Stomach (tissue), 9 donors: ENCODE measurements around the gene ADAMTS6. TPM values are rescaled to one million over a fixed set of nuclear protein-coding genes. Genes with fewer than 3 reads are reported as not detected.
"Not testable (repeated sequence)": the region's sequence is repeated elsewhere in the genome, so short reads cannot be mapped to it uniquely, and the experiment has no call there.

ENCODE experiments used
- DNase-seq, 2 donors: peaks; one replicate each; pipeline versions ENCODE4 v3.0.0 to v3.0.0-alpha.2; 2013 to 2019
- H3K27ac ChIP-seq, 5 donors: fragments of 200-600 bp in 4 of 5; sonication (generic) in 4 of 5; one replicate each; pipeline ENCODE4 v1.5.1; 2013 to 2019; ENCODE audit warnings: mild to moderate bottlenecking in 1 of 5, moderate library complexity in 1 of 5
- H3K27me3 ChIP-seq, 3 donors: fragments of 200-600 bp; sonication (generic); one replicate each; pipeline ENCODE4 v1.5.1; 2017 to 2019; ENCODE audit warnings: mixed run types in 1 of 3
- H3K36me3 ChIP-seq, 4 donors: fragments of 200-600 bp; sonication (generic); 1 replicate in 3 of 4; 2 replicates in 1 of 4; pipeline ENCODE4 v1.5.1; 2016 to 2019
- H3K4me1 ChIP-seq, 4 donors: fragments of 200-600 bp; sonication (generic); one replicate each; pipeline ENCODE4 v1.5.1; 2016 to 2019
- H3K4me3 ChIP-seq, 4 donors: fragments of 200-600 bp; sonication (generic) in 3 of 4; one replicate each; pipeline ENCODE4 v1.5.1; 2016 to 2019; ENCODE audit warnings: mild to moderate bottlenecking in 1 of 4
- H3K9me3 ChIP-seq, 4 donors: fragments of 200-600 bp; sonication (generic); one replicate each; pipeline ENCODE4 v1.5.1; 2016 to 2019
- CTCF ChIP-seq, 7 experiments: fragments of 450-650 bp in 4 of 7; fragments of 200-600 bp in 3 of 7; sonication (generic) in 3 of 7; IDR thresholded peaks; one replicate each; pipeline ENCODE4 v1.5.1; 2016 to 2019; ENCODE audit warnings: antibody characterized with exemption in 7 of 7, control low read depth in 2 of 7, mild to moderate bottlenecking in 1 of 7
- EP300 ChIP-seq: sonication (generic); formaldehyde crosslinking; IDR thresholded peaks from one replicate; pipeline ENCODE4 v1.6.1; 2017; ENCODE audit warnings: antibody characterized with exemption
- POLR2A ChIP-seq, 4 donors: fragments of 450-650 bp; IDR thresholded peaks; one replicate each; pipeline ENCODE4 v1.6.1; 2016; ENCODE audit warnings: antibody characterized with exemption in 4 of 4, control low read depth in 2 of 4, mild to moderate bottlenecking in 1 of 4, moderate library complexity in 1 of 4
- POLR2AphosphoS5 ChIP-seq, 3 donors: sonication (generic); formaldehyde crosslinking; IDR thresholded peaks; one replicate each; pipeline ENCODE4 v1.6.1; 2016; ENCODE audit warnings: antibody characterized with exemption in 3 of 3
- WGBS, 5 donors: extraction: QIAGEN DNeasy Blood & Tissue Kit in 3 of 5; methylation state at CpG; one replicate each; pipeline versions ENCODE4 v1.1.5 to v1.1.7; 2013 to 2018; 5-methylcytosine and 5-hydroxymethylcytosine counted together
- intact Hi-C: fragments of 100-400 bp; cut with DNase I; formaldehyde crosslinking; loops from one replicate; pipeline ENCODE4 v1.15.1; 2023; ENCODE audit warnings: low total_unique reads
- polyA plus RNA-seq, 3 donors: library from polyadenylated mRNA; stranded (reverse); fragments of 200-250 nt; gene quantifications; one replicate each; pipeline ENCODE4 v1.2.3, GENCODE V29; 2013
- total RNA-seq, 5 donors: library from RNA; depleted of rRNA; stranded (reverse); fragments of >200 nt; gene quantifications; one replicate each; pipeline versions ENCODE4 v1.1.0 to v1.2.3, GENCODE V29; 2014 to 2016
- donor health status: healthy with polysubstance abuse.
- donor health status: Bipolar disorder and iron deficiency.
- donor health status: healthy.

The ADAMTS6 gene
- total and polyA plus RNA-seq, 8 donors: 0.15 to 43.3 (median 0.58) TPM; not detected in 1

GRCh38 chr5:65332591-65332990, 149.1 kb downstream of the ADAMTS6 start:
- no peaks in the 10 kb centered on the region for H3K9me3 ChIP-seq
- no peak overlapping the region for H3K27ac ChIP-seq
- H3K27me3 ChIP-seq: no peaks in the 10 kb centered on the region
- H3K36me3 ChIP-seq: no peaks in the 10 kb centered on the region
- peaks cover 0 to 19% (median 0%) of the 10 kb centered on the region in 4 donors for H3K4me1 ChIP-seq
- H3K4me3 ChIP-seq: no peak overlapping the region
- no peak for DNase-seq
- TF ChIP-seq POLR2A (IDR thresholded peaks at IDR 0.05): no peak
- no peak for TF ChIP-seq POLR2AphosphoS5 (IDR thresholded peaks at IDR 0.05)
- TF ChIP-seq EP300: no peak
- no peak for TF ChIP-seq CTCF (IDR thresholded peaks at IDR 0.05)
- intact Hi-C loops: no loop called here
- WGBS, 5 donors: 56 to 81% (median 77%) methylated on average over 1 of the region's 1 CpG

GRCh38 chr5:65329266-65329665, 152.5 kb downstream of the ADAMTS6 start:
- no peaks in the 10 kb centered on the region for H3K36me3 ChIP-seq
- no peaks in the 10 kb centered on the region for H3K27me3 ChIP-seq
- no peak overlapping the region for H3K4me3 ChIP-seq
- H3K27ac ChIP-seq: no peak overlapping the region
- intact Hi-C loops: no loop called here
- H3K9me3 ChIP-seq: no peaks in the 10 kb centered on the region
- DNase-seq: no peak
- H3K4me1 ChIP-seq: peaks cover 0 to 20% (median 0%) of the 10 kb centered on the region in 4 donors
- WGBS, 5 donors: 23 to 45% (median 30%) methylated on average over 2 of the region's 2 CpGs
- no peak for TF ChIP-seq POLR2A (IDR thresholded peaks at IDR 0.05)
- no peak for TF ChIP-seq POLR2AphosphoS5 (IDR thresholded peaks at IDR 0.05)
- no peak for TF ChIP-seq CTCF (IDR thresholded peaks at IDR 0.05)
- no peak for TF ChIP-seq EP300

- no peaks in the 10 kb centered on the region for H3K36me3 ChIP-seq
- H3K27me3 ChIP-seq: no peaks in the 10 kb centered on the region
- no peak overlapping the region for H3K4me3 ChIP-seq
- peaks cover 0 to 20% (median 0%) of the 10 kb centered on the region in 4 donors for H3K4me1 ChIP-seq
- intact Hi-C loops: no loop called here
- WGBS, 5 donors: 31 to 44% (median 38%) methylated on average over 1 of the region's 1 CpG
- H3K27ac ChIP-seq: no peak overlapping the region
- no peaks in the 10 kb centered on the region for H3K9me3 ChIP-seq
- DNase-seq: no peak
- TF ChIP-seq EP300 (no peak), POLR2AphosphoS5 (IDR thresholded peaks at IDR 0.05) (no peak), CTCF (IDR thresholded peaks at IDR 0.05) (no peak), POLR2A (IDR thresholded peaks at IDR 0.05) (no peak)
Observed at GRCh38 chr5:65327582-65327981, 154.1 kb downstream of the ADAMTS6 start.

GRCh38 chr5:65326922-65327321, 154.8 kb downstream of the ADAMTS6 start:
- 64 to 83% (median 81%) methylated on average over 1 of the region's 1 CpG for WGBS, 5 donors
- Histone ChIP-seq H3K4me1 (peaks cover 0 to 20% (median 0%) of the 10 kb centered on the region in 4 donors), H3K27me3 (no peaks in the 10 kb centered on the region), H3K27ac (no peak overlapping the region), H3K4me3 (no peak overlapping the region), H3K36me3 (no peaks in the 10 kb centered on the region), H3K9me3 (no peaks in the 10 kb centered on the region)
- intact Hi-C loops: no loop called here
- no peak for DNase-seq
- TF ChIP-seq POLR2A (IDR thresholded peaks at IDR 0.05) (no peak), POLR2AphosphoS5 (IDR thresholded peaks at IDR 0.05) (no peak)

GRCh38 chr5:65324226-65324625, 157.5 kb downstream of the ADAMTS6 start:
- no peak for TF ChIP-seq EP300
- TF ChIP-seq POLR2A (IDR thresholded peaks at IDR 0.05): no peak
- TF ChIP-seq POLR2AphosphoS5 (IDR thresholded peaks at IDR 0.05): no peak
- no peak for TF ChIP-seq CTCF (IDR thresholded peaks at IDR 0.05)
- Histone ChIP-seq H3K36me3 (no peaks in the 10 kb centered on the region), H3K4me1 (peaks cover 0 to 14% (median 0%) of the 10 kb centered on the region in 4 donors), H3K4me3 (no peak overlapping the region), H3K27me3 (no peaks in the 10 kb centered on the region), H3K9me3 (no peaks in the 10 kb centered on the region), H3K27ac (no peak overlapping the region)
- 89 to 99% (median 95%) methylated on average over 1 of the region's 1 CpG for WGBS, 5 donors
- DNase-seq: no peak
- intact Hi-C loops: no loop called here

- H3K4me1 ChIP-seq, H3K27ac ChIP-seq, H3K36me3 ChIP-seq, DNase-seq, H3K27me3 ChIP-seq, H3K9me3 ChIP-seq, intact Hi-C loops, H3K4me3 ChIP-seq: not testable (repeated sequence)
- WGBS, 5 donors: 94 to 100% (median 96%) methylated on average over 1 of the region's 1 CpG
Observed at GRCh38 chr5:65320704-65321103, 161.0 kb downstream of the ADAMTS6 start.
